HUES6 (cell line): ENCODE measurements around the gene TMEM106B.
A peak's percentile ranks its signal among the peaks of the same experiment; 100 is the strongest.
"Not testable (repeated sequence)": the region's sequence is repeated elsewhere in the genome, so short reads cannot be mapped to it uniquely, and the experiment has no call there.

Source experiments
- H3K27ac ChIP-seq: 2 replicates; pipeline ENCODE4 v1.7.0; 2013; ENCODE audit warnings: low read depth, mild to moderate bottlenecking, low read length, inconsistent platforms
- H3K27me3 ChIP-seq: 2 replicates; pipeline ENCODE4 v1.6.1; 2013; ENCODE audit warnings: low read length; ENCODE audit not compliant: control insufficient read depth, insufficient read depth
- H3K36me3 ChIP-seq: 2 replicates; pipeline ENCODE4 v1.6.1; 2013; ENCODE audit warnings: low read length; ENCODE audit not compliant: control insufficient read depth, insufficient read depth
- H3K4me1 ChIP-seq: 2 replicates; pipeline ENCODE4 v1.6.1; 2013; ENCODE audit warnings: low read length; ENCODE audit not compliant: control insufficient read depth, insufficient read depth
- H3K4me3 ChIP-seq: 2 replicates; pipeline ENCODE4 v1.5.1; 2013; ENCODE audit warnings: low read depth, low read length
- H3K9ac ChIP-seq: one replicate; pipeline ENCODE4 v1.6.1; 2013; ENCODE audit warnings: mild to moderate bottlenecking, low read length
- H3K9me3 ChIP-seq: 2 replicates; pipeline ENCODE4 v1.6.1; 2013; ENCODE audit warnings: low read depth, low read length; ENCODE audit not compliant: control insufficient read depth, insufficient read depth

The TMEM106B gene

GRCh38 chr7:12211054-12211710, at the start of gene TMEM106B:
Gene TMEM106B (plus strand): TSS chr7:12211294. CDS start chr7:12214811, 3,517 bp downstream.
- H3K27ac ChIP-seq, result peak within 1 kb of the TSS; percentile 83
- 0 out of 2 replicates have a peak, but pooled peaks cover 2% of the 10 kb centered on the region for H3K4me1 ChIP-seq
- no peaks in the 10 kb centered on the region for H3K9me3 ChIP-seq
- peak within 1 kb of the TSS; percentile 83 for H3K4me3 ChIP-seq
- H3K27me3 ChIP-seq, result peaks cover 11% of the 10 kb centered on the region; the same call in 1 of the 2 replicates
- H3K36me3 ChIP-seq, result peaks cover under 1% of the 10 kb centered on the region; the same call in 1 of the 2 replicates
- peak within 1 kb of the TSS; percentile 91 for H3K9ac ChIP-seq

GRCh38 chr7:12162415-12163113, 48.5 kb upstream of the TMEM106B start:
- H3K9ac ChIP-seq, result no peak overlapping the region
- H3K36me3 ChIP-seq, result no peaks in the 10 kb centered on the region
- H3K27me3 ChIP-seq, result no peaks in the 10 kb centered on the region
- no peak overlapping the region for H3K4me3 ChIP-seq
- H3K9me3 ChIP-seq, result no peaks in the 10 kb centered on the region
- no peaks in the 10 kb centered on the region for H3K4me1 ChIP-seq
- no peak overlapping the region for H3K27ac ChIP-seq

GRCh38 chr7:12168065-12168464, 43.0 kb upstream of the TMEM106B start:
- not testable (repeated sequence) for H3K9me3 ChIP-seq, H3K27me3 ChIP-seq, H3K4me3 ChIP-seq, H3K4me1 ChIP-seq, H3K9ac ChIP-seq, H3K27ac ChIP-seq, H3K36me3 ChIP-seq

DNA sequence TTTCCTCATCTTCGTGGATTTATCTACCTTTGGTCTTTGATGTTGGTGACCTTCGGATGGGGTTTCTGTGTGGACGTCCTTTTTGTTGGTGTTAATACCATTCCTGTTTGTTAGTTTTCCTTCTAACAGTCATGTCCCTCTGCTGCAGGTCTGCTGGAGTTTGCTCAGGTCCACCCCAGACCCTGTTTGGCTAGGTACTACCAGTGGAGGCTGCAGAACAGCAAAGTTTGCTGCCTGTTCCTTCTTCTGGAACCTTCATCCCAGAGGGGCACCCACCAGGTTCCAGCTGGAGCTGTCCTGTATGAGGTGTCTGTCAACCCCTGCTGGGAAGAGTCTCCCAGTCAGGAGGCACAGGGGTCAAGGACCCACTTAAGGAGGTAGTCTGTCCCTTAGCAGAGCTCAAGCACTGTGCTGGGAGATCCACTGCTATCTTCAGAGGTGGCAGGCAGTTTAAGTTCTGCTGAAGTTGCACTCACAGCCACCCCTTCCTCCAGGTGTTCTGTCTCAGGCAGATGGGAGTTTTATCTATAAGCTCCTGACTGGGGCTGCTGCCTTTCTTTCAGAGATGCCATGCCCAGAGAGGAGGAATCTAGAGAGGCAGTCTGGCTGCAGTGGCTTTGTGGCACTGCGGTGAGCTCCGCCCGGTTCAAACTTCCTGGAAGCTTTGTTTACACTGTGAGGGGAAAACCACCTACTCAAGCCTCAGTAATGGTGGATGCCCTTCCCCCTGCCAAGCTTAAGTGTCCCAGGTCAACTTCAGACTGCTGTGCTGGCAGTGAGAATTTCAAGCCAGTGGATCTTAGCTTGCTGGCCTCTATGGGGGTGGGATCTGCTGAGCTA, 40.9 kb upstream of the TMEM106B start:
- H3K27ac ChIP-seq, H3K4me3 ChIP-seq, H3K36me3 ChIP-seq, H3K27me3 ChIP-seq, H3K9me3 ChIP-seq, H3K4me1 ChIP-seq, H3K9ac ChIP-seq: not testable (repeated sequence)

DNA sequence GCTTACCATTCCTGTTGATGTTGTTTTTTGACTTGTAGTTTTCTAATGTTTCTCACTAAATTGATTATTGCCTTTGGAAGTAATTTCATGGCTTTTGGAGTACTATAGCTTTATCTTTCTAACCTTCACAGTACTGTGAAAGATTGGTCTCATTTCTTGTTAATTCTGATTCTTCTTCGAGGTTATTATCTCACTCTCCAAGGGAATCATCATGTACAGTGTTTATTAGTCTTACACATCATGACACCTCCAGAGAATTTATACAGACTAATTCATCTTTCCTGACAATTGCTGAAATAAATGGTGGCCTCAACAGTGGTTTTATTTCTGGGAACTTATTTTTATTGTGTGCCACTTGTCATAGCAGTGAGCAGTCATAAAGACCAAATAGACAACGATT, 37.4 kb upstream of the TMEM106B start:
- Histone ChIP-seq H3K9ac (no peak overlapping the region), H3K36me3 (no peaks in the 10 kb centered on the region), H3K27ac (no peak overlapping the region), H3K9me3 (no peaks in the 10 kb centered on the region), H3K4me3 (no peak overlapping the region), H3K27me3 (no peaks in the 10 kb centered on the region), H3K4me1 (no peaks in the 10 kb centered on the region)

GRCh38 chr7:12174931-12175330, 36.2 kb upstream of the TMEM106B start:
- H3K27me3 ChIP-seq, result no peaks in the 10 kb centered on the region
- no peaks in the 10 kb centered on the region for H3K36me3 ChIP-seq
- H3K4me1 ChIP-seq, result no peaks in the 10 kb centered on the region
- H3K27ac ChIP-seq, result no peak overlapping the region
- no peak overlapping the region for H3K9ac ChIP-seq
- no peaks in the 10 kb centered on the region for H3K9me3 ChIP-seq
- no peak overlapping the region for H3K4me3 ChIP-seq

DNA sequence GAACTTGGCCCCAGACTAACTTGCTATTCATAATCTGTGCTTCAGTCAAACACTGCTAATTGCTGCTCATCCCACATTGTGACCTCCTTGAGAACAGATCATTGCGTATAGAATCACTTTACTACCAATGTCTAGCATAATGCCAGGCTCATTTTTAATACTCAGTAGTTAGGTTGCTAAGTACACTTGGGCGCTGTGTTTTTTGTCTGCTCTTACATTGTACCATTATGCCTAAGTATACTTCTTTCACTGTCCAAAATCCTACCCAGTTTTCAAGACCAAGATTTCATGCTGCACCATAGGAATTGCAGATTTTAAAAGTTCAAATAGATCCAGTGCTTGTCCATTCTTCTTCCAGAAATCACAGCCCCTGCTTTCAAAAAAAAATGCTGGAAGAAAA, 32.8 kb upstream of the TMEM106B start:
- H3K4me1 ChIP-seq, result no peaks in the 10 kb centered on the region
- H3K27me3 ChIP-seq, result no peaks in the 10 kb centered on the region
- no peak overlapping the region for H3K27ac ChIP-seq
- H3K9ac ChIP-seq, result no peak overlapping the region
- H3K4me3 ChIP-seq, result no peak overlapping the region
- no peaks in the 10 kb centered on the region for H3K9me3 ChIP-seq
- no peaks in the 10 kb centered on the region for H3K36me3 ChIP-seq

- Histone ChIP-seq H3K9me3 (no peaks in the 10 kb centered on the region; the same call in 1 of the 2 replicates), H3K4me3 (no peak overlapping the region), H3K27ac (no peak overlapping the region), H3K9ac (no peak overlapping the region), H3K27me3 (no peaks in the 10 kb centered on the region), H3K36me3 (no peaks in the 10 kb centered on the region), H3K4me1 (peaks cover 6% of the 10 kb centered on the region)
Observed at GRCh38 chr7:12194426-12194825, 16.7 kb upstream of the TMEM106B start.

- Histone ChIP-seq H3K4me3 (no peak overlapping the region), H3K4me1 (peaks cover 11% of the 10 kb centered on the region), H3K27me3 (no peaks in the 10 kb centered on the region), H3K36me3 (no peaks in the 10 kb centered on the region), H3K9ac (no peak overlapping the region), H3K27ac (no peak overlapping the region), H3K9me3 (no peaks in the 10 kb centered on the region; the same call in 1 of the 2 replicates)
Observed at GRCh38 chr7:12196386-12196785, 14.7 kb upstream of the TMEM106B start.

GRCh38 chr7:12199363-12199762, 11.7 kb upstream of the TMEM106B start:
- Histone ChIP-seq H3K4me1 (peaks cover 11% of the 10 kb centered on the region), H3K27ac (no peak overlapping the region), H3K27me3 (no peaks in the 10 kb centered on the region), H3K9ac (no peak overlapping the region), H3K4me3 (no peak overlapping the region), H3K9me3 (no peaks in the 10 kb centered on the region), H3K36me3 (no peaks in the 10 kb centered on the region)

DNA sequence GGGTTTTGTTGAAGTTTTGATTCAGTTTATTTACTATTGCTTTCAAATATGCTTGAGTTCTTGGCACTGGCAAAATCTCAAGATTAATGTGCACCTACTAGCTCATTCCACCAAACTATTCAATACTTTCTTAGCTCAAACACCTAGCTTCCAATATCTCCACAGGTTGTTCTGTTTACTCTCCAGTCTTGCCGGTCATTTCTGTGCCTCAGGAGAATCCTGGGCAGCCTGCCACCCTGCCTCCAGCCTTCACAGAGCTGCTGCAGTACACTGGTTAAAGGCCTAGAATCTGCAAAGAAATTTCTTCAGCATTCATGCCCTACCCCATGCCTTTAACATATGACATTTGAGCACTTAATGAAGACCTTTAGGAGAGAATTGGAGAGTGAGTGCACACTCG, 4.0 kb upstream of the TMEM106B start:
- no peak overlapping the region for H3K4me3 ChIP-seq

More for the DNA sequence above, 4.0 kb upstream of the TMEM106B start:
- Histone ChIP-seq H3K9me3 (no peaks in the 10 kb centered on the region), H3K4me1 (no peaks in the 10 kb centered on the region), H3K27me3 (peaks cover 11% of the 10 kb centered on the region; the same call in 1 of the 2 replicates), H3K36me3 (no peaks in the 10 kb centered on the region), H3K27ac (no peak overlapping the region), H3K9ac (no peak overlapping the region)
